ENCODE measurements around the gene IL7R. TPM values are rescaled to one million over a fixed set of nuclear protein-coding genes. Genes with fewer than 3 reads are reported as not detected.

Gene IL7R
- total RNA-seq (2021; ENCODE audit: unreplicated experiment) = 0.98 TPM
- polyA plus RNA-seq (2012) = not detected in 2 replicates
- Bru-seq, nascent RNA = not detected
- BruChase-seq, experiment 1, labeled RNA remaining after a 6-hour chase = percentile 4 among the genes with signal in this experiment
- percentile 8 among the genes with signal in this experiment for BruChase-seq, experiment 2, labeled RNA remaining after a 2-hour chase
- long read RNA-seq = 0 reads

- H4K20me1 ChIP-seq (ENCODE audit: insufficient read depth) = no peaks in the 10 kb centered on the region
- POLR2A ChIA-PET = no interaction called here
- no peaks in the 10 kb centered on the region for H3K9me2 ChIP-seq (ENCODE audit: insufficient read depth)
- H3K9ac ChIP-seq (ENCODE audit: low read length) = no peak within 1 kb of the TSS
- BruUV-seq (replicated peaks) = no TSS peak
- peak within 1 kb of the TSS; percentile 35 for H3K4me2 ChIP-seq (ENCODE audit: low read length)
- RAD21 ChIA-PET (ENCODE audit: low non-redundant PET in 1 of 2, low total read pairs in 2 of 2, uncharacterized antibody in 2 of 2, unreplicated experiment in 2 of 2) = no interaction called here
- CTCF ChIA-PET = no interaction called here
- H3K36me3 ChIP-seq (ENCODE audit: control insufficient read depth in 1 of 2, insufficient read depth in 2 of 2, low read length in 2 of 2) = no peaks in the 10 kb centered on the region
- intact Hi-C loops (cut with micrococcal nuclease) = no loop called here
- peaks cover 0 to 23% of the 10 kb centered on the region in 2 experiments; a peak in 2 of 4 replicates for H3K4me1 ChIP-seq (ENCODE audit: control insufficient read depth in 1 of 2, insufficient read depth in 2 of 2, low read length in 2 of 2)
- no peak within 1 kb of the TSS for H3K4me3 ChIP-seq (replicated peaks in 1 of 2; ENCODE audit: low read depth in 1 of 2, low read length in 2 of 2)
- no peaks in the 10 kb centered on the region for H3K9me3 ChIP-seq (ENCODE audit: control insufficient read depth in 1 of 2, insufficient read depth in 1 of 2, low read depth in 1 of 2, low read length in 2 of 2)
- no peak for DNase-seq (ENCODE audit: low read depth, low spot score)
- H3K27me3 ChIP-seq (ENCODE audit: insufficient read depth, low read length) = no peaks in the 10 kb centered on the region
- no peaks in the 10 kb centered on the region for H3K79me2 ChIP-seq (ENCODE audit: insufficient read depth, low read length)
- ATAC-seq = no peak
- peak within 1 kb of the TSS; percentile 4 for H2AFZ ChIP-seq (ENCODE audit: low read depth, low read length, poor library complexity, severe bottlenecking)
- no peak within 1 kb of the TSS for H3K27ac ChIP-seq (ENCODE audit: low read depth, low read length)
- TF ChIP-seq ELF1 (IDR thresholded peaks at IDR 0.05; ENCODE audit: borderline replicate concordance, low read depth) (no peak), REST (IDR thresholded peaks at IDR 0.05; ENCODE audit: low read depth) (no peak), YY1 (IDR thresholded peaks at IDR 0.05; ENCODE audit: extremely low read depth, insufficient replicate concordance, low read depth, low read length) (no peak), CBX3 (IDR thresholded peaks at IDR 0.05; ENCODE audit: low read depth) (no peak), ZBTB33 (IDR thresholded peaks at IDR 0.05; ENCODE audit: extremely low read depth, insufficient replicate concordance, low read length) (no peak), CEBPB (IDR thresholded peaks at IDR 0.05; ENCODE audit: low read depth) (no peak), EZH2phosphoT487 (IDR thresholded peaks at IDR 0.05; ENCODE audit: borderline replicate concordance) (no peak), ZNF274 (IDR thresholded peaks at IDR 0.05; ENCODE audit: low read depth, low read length) (no peak), ZFX (IDR thresholded peaks at IDR 0.05) (no peak), FOSL1 (IDR thresholded peaks at IDR 0.05; ENCODE audit: low read depth) (no peak), TCF7L2 (IDR thresholded peaks at IDR 0.05; ENCODE audit: borderline replicate concordance, extremely low read depth, insufficient read depth, insufficient read length) (no peak), ATF3 (IDR thresholded peaks at IDR 0.05) (no peak), SP1 (IDR thresholded peaks at IDR 0.05; ENCODE audit: low read depth) (no peak), EGR1 (IDR thresholded peaks at IDR 0.05; ENCODE audit: low read depth) (no peak), SIN3A (IDR thresholded peaks at IDR 0.05; ENCODE audit: low read depth) (no peak), JUND (IDR thresholded peaks at IDR 0.05) (no peak), POLR2AphosphoS5 (IDR thresholded peaks at IDR 0.05; ENCODE audit: low read depth, low read length) (no peak), MAX (IDR thresholded peaks at IDR 0.05) (no peak)
Observed at GRCh38 chr5:35856765-35857351, at the start of gene IL7R. Gene IL7R, plus strand, starts transcription at chr5:35856891. Its CDS starts 87 bp downstream, at chr5:35856978.

Data from HCT116 (cell line).